GM18909 (cell line): ENCODE measurements around the gene PTPN3.

ENCODE experiments used
- ATAC-seq: cut with Tn5 transposase; IDR thresholded peaks from one replicate; pipeline ENCODE4 v1.9.1; 2021; ENCODE audit warnings: mild to moderate bottlenecking; ENCODE audit not compliant: unreplicated experiment, poor library complexity

The PTPN3 gene

GRCh38 chr9:109430231-109430630, 67.9 kb downstream of the PTPN3 start:
- no peak for ATAC-seq

GRCh38 chr9:109428854-109429253, 69.3 kb downstream of the PTPN3 start:
- ATAC-seq: no peak

- no peak for ATAC-seq
Measured at GRCh38 chr9:109427886-109428285, 70.2 kb downstream of the PTPN3 start.

GRCh38 chr9:109426626-109427402, 71.3 kb downstream of the PTPN3 start:
- ATAC-seq: no peak

- ATAC-seq: no peak
Measured at GRCh38 chr9:109424618-109425017, 73.5 kb downstream of the PTPN3 start.

GRCh38 chr9:109423877-109424276, 74.2 kb downstream of the PTPN3 start:
- ATAC-seq: no peak

- peak; percentile 88 for ATAC-seq
Measured at GRCh38 chr9:109422641-109423040, 75.5 kb downstream of the PTPN3 start.

- ATAC-seq: no peak
Measured at GRCh38 chr9:109421026-109421970, 76.8 kb downstream of the PTPN3 start.

- ATAC-seq: no peak
Measured at GRCh38 chr9:109419531-109419930, 78.6 kb downstream of the PTPN3 start.

GRCh38 chr9:109418827-109419226, 79.3 kb downstream of the PTPN3 start:
- ATAC-seq: no peak

- no peak for ATAC-seq
Measured at GRCh38 chr9:109417585-109418544, 80.2 kb downstream of the PTPN3 start.

GRCh38 chr9:109417054-109417453, 81.1 kb downstream of the PTPN3 start:
- no peak for ATAC-seq

GRCh38 chr9:109416135-109416706, 81.9 kb downstream of the PTPN3 start:
- ATAC-seq: peak; percentile 62

GRCh38 chr9:109414125-109414785, 83.9 kb downstream of the PTPN3 start:
- ATAC-seq: no peak

- peak; percentile 49 for ATAC-seq
Measured at GRCh38 chr9:109411798-109412352, 86.2 kb downstream of the PTPN3 start.

- peak; percentile 70 for ATAC-seq
Measured at GRCh38 chr9:109411069-109411761, 86.9 kb downstream of the PTPN3 start.

- ATAC-seq: no peak
Measured at GRCh38 chr9:109409773-109410397, 88.2 kb downstream of the PTPN3 start.
